ENCODE measurements around the gene MAP3K14.

Gene MAP3K14

DNA sequence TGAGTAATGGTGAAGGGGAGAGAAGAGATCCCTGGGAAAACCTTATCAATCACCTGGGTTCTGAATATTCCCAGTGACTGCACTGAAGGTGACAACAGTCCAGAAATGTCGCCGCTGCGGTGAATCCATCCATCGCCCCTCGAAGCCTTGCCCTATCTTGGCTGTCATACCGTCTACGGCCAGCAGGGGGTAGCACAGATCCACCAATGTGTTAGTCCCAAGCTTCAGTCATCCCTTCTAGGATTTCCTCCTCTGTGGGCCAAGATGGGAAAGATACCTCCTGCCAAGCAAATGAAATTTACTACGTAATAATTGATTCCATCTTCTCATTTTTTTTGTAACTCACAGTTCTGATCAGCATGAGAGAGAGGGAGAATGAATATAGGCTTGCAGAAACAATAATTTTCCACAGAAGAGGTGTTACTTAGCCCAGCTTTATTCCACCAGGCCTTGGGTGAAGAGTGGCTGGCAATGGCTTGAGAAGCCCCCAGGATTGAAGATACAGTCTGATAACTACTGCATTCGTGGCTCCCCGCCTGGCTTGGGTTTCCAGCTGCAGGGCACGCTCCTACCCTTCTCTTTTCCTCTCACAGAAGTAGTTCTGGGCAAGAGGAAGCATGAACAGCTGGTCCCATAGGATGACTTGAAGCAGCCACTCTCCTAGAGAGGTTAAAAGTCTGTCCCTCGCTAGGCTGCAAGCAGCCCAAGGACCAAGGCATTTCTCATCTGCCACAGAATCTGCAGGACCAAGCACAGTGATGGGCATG lies 97.7 kb downstream of the MAP3K14 start:
- DNase-seq, result peak; percentile 90
